GM18498 (cell line): ENCODE results near the gene GNG8.

Source experiments
- ATAC-seq: cut with Tn5 transposase; IDR thresholded peaks from one replicate; pipeline ENCODE4 v1.9.1; 2021; ENCODE audit warnings: mild to moderate bottlenecking, moderate library complexity; ENCODE audit not compliant: unreplicated experiment

The GNG8 gene

DNA sequence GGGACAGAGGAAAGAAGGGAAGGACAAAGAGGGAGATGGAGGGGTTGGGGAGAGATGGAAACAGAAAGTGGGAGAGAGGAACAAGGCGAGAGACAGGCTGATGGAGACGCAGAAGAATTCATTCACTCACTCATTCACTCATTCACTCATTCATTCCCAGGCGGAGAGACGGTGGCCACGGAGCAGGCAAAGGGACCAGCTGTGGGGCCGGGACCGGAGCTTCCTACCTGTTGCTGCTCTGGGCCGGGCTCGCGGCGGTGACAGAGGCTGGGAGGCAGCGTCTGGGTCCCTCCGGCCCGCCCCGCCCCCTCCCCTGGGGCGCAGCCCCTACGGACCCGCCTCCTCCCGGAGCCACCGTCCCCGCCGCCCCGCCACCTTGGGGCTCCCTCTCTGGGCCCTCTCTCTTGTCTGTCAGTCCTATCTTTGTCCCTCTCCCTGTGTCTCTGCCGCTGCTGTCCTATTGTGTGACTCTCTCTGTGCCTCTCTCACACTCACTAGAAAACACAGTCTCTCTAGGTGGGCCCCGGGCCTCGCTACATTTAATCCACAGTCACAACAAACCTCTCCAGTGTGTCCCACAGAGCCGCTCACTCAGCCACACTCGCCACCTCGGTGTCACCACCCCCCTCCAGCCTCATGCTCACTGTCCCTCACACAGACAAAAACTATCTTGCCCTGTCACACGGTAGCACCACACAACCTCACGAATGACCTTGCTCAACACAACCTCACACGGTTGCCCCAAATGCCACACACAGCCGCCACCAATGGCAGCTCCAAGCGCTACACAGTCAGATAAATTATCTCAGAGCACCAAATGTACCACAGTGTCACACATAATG is at the start of gene GNG8:
Gene GNG8 (minus strand): TSS at position 283 of the 842 bp plus-strand sequence. CDS start 1,520 bp downstream, outside the sequence.
- ATAC-seq = no peak

DNA sequence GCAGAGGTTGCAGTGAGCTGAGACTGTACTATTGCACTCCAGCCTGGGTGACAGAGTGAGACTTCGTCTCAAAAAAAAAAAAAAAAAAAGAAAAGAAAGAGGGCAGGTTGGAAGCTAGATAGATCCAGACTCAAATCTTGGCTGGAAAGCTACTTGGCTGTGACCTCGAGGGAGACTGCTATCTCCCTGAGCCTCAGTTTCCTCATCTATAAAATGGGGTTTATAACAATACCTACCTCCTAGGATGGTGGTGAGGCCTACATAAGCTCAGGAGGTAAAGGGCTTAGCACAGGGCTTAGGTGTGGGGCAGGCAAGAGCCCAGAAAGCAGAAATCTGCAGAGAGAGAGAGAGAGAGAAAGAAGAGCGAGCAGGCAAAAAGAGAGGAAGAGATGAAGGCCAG is 49.2 kb upstream of the GNG8 start:
- ATAC-seq = no peak

DNA sequence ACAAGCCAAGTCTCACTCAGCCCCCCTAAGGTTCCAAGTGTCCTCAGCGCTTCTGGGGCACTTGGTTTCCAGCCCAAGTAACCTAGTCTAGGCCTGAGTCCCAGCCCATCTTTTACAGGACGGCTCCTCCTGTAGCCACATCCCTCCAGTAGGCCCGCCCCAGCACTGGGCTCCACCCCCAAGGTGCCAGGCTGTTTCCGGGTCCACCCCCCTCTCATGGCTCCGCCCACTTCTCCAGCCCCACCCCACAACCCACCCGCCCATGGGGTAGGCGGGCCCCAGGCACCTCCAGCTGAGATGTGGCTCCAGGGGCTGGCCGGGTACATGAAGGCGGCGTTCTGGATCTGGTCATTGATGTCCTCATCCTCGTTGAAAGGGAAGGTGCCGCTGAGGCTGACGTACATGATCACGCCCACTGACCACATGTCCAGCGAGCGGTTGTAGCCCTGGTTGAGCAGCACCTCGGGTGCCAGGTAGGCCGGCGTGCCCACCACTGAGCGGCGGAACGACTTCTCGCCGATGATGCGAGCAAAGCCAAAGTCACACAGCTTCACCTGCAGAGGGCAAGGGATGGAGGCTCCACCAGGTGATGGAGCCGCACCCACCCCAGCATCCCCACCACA is 42.2 kb upstream of the GNG8 start:
- ATAC-seq = no peak

GRCh38 chr19:46674416-46675178 is 38.6 kb upstream of the GNG8 start:
- no peak for ATAC-seq

DNA sequence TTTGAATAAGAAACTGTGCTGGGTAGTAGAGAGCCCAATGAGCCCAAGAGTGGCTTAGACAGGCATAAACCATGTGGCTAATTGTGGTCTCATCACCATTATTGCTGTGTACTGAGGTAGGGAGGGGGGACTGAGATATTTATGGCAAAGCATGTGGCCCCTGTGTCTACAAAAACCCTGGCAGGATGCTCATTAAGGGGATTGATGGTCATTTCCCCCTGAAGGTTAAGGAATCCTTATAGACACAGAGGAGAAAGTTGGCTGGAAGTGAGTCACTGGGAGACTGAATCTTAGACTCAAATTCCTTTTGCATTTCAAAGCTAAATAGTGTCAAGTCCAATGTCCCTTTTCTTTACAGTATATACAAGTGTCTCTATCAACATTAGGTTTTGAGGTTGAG is 34.8 kb upstream of the GNG8 start:
- no peak for ATAC-seq

- ATAC-seq = no peak
These were observed 32.7 kb upstream of the GNG8 start for GRCh38 chr19:46668662-46669061.

DNA sequence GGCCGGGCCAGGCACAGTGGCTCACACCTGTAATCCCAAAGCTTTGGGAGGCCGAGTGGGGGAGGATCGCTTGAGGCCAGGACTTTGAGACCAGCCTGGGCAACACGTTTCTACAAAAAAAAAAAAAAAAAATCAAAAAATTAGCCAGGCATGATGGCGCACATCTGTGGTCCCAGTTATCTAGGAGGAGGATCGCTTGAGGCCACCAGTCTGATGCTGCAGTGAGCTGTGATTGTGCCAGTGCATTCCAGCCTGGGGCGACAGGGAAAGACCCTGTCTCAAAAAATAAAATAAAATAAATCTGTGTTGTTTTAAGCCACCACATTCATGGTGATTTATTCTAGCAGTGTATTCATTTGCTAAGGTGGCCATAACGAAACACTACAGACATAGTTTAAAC is 29.1 kb upstream of the GNG8 start:
- ATAC-seq = no peak

DNA sequence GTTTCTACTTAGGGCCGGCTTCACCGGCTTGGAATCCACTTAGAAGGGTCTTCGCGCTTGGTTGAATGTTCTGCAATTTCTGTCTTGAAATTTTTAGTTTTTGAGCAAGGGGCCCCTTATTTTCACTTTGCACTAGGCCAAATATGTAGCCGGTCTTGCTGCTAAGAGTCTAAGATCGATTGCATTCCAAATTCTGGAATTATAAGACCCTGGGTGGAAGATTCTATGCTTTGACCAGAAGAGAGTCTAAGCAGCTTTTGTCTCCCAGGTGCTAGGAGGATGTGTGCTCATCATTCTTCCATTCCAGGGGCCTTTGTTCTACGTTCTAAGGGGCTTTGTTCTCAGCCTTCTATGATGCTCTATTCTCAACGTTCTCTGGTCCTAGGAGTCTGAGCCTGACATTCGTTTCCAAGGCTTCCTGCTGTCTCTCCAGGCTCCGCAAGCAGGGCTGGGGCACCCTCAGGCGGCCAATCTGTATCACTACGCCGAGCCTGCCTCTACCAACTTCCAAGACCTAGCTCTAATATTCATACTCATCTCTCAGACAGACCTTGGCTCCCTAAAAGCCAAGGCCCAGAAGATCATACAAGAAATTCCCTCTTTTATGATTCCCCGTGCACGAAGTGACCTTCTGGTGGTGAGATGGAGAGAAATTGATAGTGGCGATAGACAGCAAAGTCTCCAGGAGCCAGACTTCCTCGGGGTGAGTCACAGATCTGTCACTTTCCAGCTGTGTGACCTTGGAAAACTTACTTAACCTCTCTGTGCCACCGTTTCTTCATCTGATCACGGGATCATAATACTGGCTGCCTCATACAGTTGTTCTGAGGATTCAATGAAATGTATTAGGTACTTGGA is 26.0 kb upstream of the GNG8 start:
- ATAC-seq = no peak

GRCh38 chr19:46661020-46661731 is 25.2 kb upstream of the GNG8 start, which contains the start of gene DACT3:
Gene DACT3, minus strand, starts transcription at chr19:46661182. Its CDS starts 118 bp downstream, at chr19:46661064.
- peak; percentile 93 for ATAC-seq

DNA sequence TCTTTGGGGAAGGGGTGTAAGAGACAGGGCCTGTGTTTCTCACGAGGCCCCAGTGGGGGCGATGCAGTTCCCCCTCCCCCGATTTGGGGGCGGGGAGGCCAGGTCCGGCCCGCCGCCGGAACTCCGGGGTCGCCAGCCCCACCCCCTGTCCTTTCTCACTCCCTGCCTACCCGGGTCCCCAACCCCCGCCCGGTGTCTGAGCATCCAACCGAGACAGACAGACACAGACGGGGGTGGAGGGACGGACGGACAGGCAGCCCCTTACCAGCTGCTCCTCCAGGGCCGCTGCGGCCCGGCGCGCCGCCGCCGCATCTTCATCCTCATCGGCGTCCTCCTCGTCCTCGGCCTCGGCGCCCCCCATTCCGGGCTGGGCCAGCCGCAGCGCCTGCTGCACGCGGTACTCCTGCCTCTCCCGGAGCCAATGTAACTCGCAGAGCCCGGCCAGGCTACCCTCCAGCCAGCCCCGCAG is 24.6 kb upstream of the GNG8 start:
- ATAC-seq = no peak

GRCh38 chr19:46660008-46660517 is 24.1 kb upstream of the GNG8 start:
- ATAC-seq = no peak

DNA sequence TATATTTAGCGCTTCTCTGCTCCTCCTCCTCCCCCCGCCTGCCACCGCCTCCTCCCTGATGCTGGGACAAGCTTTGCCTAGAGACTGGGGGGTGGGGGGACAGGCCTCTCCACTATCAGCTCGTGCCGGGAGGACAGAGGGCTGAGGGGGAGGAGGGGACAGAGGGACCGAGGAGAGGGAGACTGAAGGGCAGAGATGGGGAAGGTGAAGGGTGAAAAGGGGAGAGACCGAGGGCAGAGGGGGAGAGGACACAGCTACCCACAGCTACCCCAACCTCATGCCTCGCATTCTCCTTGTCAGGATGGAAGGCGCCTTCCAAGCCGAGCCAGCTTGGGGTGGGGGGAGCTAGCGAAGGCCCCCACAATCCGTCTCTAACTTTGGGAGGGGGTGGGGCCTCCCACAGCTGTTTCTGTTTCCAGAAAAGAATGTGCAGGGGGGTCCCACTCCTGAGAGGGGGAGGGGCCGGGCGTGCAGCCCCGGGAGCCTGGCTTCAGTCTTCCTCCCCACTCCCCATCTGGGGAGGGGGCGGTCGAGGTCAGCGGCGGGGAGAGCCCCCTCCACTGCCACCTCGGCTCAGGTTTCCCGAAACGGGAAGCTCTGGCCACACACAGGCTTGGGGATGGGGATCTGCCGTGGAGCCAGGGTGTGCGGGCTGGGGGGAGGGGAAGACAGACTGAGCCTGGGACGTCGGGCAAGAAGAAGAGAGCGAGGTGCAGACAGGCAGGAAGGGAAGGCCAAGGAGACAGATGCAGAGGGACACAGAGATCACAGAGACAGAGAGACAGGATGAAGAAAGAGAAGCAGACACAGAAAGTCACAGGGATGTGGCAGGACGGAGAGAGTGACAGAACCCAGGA is 23.4 kb upstream of the GNG8 start:
- no peak for ATAC-seq

- ATAC-seq = no peak
These were observed 20.5 kb upstream of the GNG8 start for GRCh38 chr19:46656541-46656940.

DNA sequence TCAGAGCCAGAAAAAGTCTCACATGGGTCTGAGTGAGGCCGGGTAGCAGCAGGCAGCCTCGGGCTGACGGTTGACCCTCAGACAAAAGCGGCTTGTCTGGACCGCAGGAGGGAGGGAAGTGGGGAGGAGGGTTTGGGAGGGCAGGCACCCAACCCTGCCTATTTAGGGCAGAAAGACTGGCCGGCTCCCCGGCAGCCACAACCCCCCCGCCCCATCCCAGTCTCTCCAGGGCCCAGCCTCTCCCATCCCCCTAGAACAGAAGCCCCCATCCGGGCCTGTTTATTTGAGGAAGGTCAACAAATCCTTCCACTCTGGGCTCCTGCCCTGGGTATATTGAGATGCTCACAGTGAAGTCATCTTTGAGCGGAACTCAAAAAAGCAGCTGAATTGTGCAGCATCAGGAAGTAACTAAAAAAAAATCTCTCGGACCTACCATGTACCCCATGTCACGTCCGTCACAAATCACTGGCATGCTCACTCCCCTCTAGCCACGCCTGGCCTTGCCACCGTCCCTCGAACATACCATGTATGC is 18.7 kb upstream of the GNG8 start:
- ATAC-seq = no peak

- ATAC-seq = no peak
These were observed 14.4 kb upstream of the GNG8 start for GRCh38 chr19:46650445-46650844.

- ATAC-seq = no peak
These were observed 13.3 kb upstream of the GNG8 start for GRCh38 chr19:46648961-46649960.
